NCI-H2107 treated with DMSO at 0.1 percent for 48 hours (cell line): ENCODE results near the gene ADCY5.

Experiments
- DNase-seq: peaks from one replicate; lab custom pipeline; 2025; ENCODE audit not compliant: unreplicated experiment; lab: John Stamatoyannopoulos, UW

Gene ADCY5

DNA sequence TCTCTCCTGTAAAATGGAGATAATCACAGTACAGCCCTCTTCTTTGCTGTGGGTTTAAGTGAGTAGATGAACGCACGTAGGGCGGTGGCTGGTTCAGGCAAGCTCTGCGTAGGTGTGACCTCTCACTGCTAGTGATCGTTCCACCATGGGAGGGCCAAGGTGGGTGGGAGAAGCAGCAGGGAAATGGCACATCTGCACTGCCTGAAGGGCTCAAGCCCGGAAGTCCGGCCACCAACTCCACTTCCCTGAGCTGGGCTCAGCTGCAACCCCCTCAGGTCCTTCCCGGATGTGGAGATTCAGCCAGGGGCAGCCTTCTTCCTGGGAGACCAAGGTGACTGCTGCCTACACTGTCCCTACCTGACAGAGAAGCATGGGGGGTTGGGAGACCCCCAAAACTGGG is 102.9 kb downstream of the ADCY5 start:
- DNase-seq = no peak

DNA sequence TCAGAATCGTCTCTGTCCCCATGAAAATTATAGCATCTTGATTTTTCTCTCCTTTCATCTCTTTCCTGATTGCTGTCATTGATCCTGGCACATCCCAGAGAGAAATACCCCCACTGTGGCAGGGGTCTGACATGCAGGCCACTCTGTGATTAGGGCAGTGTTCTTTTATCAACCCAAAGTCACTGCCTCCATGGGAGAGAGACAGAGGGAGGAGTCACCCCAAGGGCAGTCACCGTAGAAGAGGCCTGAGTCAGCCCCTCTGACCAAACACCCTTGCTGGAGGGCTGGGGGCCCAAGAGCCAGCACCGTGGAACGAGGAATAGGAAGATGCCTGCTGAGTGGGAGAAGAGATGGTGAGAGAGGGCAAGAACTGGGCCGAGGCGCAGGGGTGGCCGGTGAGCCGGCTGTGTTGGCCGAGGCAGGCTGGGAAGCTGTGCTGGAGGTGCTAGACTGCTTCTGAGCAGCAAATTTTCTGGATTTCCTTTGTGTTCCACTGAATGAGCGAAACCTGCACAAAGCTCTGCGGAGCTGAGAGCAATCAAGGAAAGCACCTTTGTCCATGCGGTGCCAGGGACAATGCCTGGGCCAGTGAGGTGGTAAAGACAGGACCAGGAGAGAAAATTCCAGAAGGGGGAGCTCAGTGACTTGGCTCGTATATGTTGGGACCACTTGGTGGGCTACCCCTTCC is 103.8 kb downstream of the ADCY5 start:
- DNase-seq = no peak

DNA sequence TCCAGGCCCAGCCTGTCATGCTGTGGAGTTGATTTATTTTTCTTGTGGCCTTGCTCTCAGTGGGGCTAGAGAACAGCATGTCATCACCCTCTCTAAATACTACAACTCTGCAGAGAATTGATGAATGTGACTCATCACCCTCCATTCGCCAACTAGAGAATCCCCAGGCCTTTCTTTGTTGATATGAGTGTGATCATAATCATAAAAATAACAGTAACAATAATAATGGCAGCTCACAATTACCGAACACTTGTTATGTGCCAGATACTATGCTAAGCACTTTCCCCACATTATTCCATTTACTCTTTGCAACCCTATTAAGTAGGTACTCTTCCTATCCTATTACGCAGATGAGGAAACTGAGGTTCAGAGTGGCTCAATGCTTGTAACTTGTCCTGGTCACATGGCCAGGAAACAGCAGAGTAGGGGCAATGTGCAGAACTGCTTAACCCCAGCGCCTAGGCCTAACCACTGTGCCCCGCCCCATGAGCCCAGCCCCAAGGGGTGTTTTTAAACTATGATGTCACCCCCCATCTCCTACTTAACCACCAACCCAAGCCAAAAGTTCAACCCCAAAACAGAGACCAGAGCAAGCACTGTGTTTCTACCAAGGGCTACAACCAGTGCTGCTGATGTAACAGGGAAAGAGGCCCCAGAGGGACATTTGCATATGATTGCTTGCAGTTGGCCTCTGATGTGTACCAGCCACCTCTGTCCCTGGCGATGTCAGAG is 104.5 kb downstream of the ADCY5 start:
- DNase-seq = no peak

DNA sequence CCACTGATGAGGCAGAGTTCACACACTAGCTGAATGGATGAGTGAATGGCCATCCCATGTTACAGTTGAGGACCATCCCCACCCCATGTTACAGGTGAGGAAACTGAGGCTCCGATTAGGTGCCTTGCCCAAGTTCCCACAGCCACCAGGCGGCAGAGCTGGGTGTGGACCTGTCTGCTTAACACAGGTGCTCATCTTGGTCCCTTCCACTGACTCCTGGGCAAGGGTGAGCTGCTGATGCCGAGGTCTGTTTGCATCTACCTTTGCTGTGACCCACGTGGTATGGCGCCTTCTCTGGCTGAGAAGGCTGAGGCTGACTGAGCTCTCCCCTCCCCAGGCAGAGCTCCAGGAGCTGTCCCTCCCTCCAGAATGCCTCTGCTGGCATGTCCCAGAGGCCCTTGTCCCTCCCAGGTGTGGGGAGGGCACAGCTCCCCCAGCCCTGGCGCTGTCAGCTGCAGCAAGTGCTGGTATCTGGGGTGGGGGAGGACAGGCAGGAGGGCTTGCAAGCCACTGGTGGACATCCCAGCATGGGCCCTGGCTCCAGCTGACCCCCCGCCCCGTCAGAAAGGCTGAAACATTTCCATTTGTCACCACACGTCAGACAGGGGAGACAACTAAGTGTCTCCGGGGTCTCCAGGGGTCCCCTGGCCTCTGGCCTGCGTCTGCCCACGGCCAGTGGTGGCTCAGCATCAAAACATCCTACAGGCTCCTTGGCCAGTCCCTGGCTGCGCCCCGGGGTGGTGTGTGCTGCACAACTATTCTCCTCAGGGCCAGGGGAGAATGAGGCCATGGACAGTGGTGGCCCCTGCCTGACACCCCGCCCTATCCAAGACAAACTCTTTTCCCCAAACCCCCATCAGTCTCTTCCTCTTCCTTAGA is 105.4 kb downstream of the ADCY5 start:
- DNase-seq = no peak

DNA sequence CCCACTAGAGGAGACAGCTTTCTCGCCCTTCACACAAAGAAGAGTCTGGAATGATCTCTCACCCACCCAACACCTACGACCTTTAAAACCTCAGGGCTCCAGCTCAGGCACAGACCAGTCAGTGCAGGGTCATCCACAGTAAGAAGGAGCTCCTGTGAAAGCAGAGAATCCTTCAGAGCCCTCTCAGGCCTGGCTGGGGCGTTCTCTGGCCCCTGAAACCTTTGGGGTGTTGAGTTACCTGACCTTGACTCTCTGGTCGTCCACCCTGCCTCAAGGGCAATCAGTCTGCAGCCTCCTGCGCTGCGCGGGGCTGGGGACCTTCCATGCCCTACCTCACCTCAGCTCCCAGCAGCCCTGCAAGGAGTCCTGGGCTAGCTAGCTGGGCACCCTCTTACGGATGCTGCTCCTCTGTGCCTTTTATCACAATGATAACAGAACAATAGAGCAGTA is 106.2 kb downstream of the ADCY5 start:
- DNase-seq = no peak

DNA sequence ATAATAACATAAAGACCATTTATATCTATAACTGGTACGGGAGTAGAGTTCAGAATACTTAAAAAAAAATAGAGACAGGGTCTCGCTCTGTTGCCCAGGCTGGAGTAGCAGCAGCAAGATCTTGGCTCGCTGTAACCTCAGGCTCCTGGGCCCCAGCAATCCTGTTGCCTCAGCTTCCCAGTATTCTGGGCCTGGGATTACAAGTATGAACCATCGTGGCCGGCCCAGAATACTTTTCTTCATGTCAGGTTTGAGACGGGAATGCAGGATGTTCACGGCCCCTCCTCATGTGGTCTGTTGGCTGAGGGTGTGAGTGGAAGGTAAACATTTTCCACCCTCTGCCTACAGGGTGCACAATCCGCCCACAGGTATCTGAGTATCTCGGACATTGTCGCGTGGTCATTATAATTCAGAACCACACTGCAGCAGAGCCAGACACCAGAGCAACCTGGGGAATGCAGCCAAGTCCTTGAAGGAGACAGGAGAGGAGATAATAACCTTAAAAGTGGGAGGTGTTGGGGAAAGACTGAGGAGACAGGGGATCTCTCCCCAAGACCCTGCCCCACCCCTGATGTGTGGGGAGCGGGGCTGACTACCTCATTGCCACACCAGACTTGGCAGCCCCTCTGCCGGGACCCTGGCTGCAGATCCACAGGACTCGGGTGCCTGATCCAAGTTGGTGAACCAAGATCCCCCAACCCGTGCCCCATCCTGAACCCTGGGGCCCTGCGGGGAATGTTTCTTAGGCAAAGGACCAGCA is 106.8 kb downstream of the ADCY5 start:
- DNase-seq = no peak

DNA sequence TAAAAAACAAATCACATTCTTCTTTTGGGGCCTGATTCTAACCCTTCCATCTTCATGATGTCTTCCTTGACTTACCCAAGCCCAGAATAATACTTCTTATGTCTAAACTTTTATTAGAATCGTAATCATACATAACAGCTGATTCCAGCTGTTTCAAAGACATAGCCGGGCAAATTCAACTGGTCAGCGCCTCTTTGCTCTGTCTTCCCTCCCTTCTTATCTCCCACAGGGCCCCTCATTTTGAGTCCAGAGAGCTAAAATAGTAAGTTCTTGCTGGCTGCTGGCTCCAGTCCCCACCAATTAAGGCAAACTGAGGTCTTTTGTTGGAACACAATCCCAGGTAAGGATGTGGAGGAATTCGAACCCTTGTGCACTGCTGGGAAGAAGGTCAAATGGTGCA is 108.6 kb downstream of the ADCY5 start:
- DNase-seq = no peak

DNA sequence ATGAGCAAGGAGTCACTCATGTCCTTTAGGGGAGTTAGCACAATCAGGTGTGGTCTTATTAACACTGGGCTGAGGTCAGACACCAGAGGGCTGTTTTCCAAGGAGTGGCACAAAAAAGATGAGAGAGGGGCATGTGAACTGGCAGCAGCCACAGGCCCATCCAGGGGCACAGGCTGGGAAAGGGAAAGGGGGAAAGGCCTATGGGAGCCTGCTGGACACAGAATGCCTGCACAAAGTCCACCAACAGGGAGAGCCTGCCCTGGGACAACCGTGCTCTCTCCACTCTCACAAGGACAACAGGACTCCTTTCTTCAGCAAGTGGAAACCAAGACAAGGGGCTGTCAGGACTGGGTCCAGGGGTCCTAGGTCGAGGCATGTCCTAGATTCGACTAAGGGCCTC is 109.6 kb downstream of the ADCY5 start:
- no peak for DNase-seq

DNA sequence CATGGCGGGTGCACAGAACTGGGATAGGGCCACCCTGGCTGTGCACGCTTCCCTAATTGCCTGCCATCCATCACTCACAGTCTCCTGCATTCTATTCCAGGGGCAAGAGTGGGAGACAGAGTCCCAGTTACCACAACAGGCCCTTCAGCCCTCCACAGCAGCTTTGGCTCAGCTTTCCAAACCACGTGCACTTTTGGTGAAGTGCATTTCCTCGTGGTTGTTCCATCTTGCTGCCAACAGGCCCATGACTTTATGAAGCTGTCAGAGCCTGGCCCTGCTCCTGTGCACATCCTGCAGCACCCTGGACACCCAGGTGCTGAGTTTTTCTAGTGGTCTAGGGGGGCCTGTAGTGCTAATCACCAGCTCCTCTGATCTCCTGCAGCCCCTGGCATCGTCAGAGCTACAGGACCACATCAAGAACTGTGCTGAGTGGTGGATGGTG is 110.2 kb downstream of the ADCY5 start:
- DNase-seq = peak; percentile 69

DNA sequence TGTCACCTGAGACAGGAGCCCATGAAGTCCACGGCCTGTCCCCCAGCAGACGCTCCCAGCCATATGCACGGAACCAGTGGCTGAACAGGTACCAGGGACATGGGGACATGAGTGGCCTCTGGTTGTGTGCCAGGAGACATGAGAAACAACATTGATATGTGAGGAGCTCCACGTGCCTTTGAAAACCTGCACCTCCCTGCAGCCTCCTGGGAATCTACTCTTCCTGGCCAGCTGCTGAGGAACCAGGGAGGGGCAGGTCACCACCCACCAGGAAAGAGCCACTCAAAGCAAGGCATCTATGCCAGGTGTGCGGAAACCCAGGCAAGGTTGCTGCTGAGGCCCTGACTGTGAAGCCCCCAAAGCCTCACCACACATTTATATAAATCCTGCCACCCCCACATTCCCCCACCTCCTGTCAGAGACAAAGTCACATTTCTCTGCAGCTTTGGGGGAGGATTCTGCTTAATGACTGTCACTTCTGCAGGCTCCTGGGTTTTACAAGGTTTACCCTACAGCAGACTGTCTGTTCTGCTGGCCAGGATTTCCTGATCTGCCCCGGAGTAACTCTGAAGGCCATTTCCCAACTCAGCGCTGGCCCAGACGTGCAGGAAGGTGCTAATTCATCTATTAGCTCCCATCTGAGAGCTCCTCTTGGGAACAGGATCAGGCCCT is 110.8 kb downstream of the ADCY5 start:
- DNase-seq = peak; percentile 77

DNA sequence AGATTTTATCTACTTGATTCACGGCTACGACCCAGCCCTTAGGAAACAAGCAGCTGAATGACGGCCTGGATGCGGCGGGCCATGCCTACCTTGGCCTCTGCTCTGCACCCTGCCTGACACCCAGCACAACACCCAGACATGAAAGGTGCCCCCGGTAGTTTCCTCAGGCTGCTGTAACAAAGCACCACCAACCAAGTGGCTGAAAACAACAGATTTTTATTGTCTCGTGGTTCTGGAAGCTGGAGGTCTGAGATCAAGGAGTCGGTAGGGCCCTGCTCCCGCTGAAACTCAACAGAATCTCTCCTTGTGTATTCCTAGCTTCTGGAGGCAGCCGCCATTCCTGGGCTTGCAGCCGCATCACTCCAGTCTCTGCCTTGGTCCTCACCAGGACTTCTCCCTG is 111.7 kb downstream of the ADCY5 start:
- no peak for DNase-seq

DNA sequence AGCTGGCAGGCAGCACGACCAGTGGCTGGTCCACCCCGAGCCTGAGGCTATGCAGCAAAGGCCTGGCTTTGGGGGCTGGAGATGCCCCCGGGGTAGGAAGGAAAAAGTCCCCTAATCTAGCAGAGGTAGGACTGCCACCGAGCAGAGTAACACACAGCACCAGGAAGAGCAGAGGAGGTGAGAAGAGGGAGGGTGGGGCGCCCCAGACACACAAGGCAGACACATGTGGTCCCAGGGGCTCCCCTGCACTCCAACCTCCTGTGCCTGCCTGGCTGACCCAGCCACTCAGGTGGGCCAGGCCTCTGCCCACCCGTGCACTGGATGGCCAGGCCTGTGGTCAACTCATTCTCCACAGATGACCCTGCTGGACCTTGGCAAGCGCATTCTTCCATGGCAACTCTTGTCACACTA is 112.4 kb downstream of the ADCY5 start:
- no peak for DNase-seq

DNA sequence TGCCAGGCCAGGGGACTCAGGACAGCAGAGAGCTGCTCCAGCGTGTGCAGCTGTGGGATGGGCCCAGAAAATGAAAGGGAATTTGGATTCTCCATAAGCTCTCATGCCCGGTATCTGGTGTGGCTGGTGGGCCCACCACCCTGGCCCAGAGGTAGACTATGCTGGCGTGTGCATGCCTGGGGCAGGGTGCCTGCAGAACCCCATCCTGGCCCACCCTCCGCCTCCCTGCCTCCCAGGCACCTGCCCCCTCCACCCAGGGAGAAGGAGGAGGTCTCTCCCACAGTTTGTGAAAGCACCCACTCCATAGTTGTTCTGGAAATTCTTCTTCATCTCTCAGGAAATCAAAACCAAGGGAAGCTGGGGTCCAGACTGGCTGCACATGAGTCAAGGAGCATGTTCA is 112.9 kb downstream of the ADCY5 start:
- no peak for DNase-seq

DNA sequence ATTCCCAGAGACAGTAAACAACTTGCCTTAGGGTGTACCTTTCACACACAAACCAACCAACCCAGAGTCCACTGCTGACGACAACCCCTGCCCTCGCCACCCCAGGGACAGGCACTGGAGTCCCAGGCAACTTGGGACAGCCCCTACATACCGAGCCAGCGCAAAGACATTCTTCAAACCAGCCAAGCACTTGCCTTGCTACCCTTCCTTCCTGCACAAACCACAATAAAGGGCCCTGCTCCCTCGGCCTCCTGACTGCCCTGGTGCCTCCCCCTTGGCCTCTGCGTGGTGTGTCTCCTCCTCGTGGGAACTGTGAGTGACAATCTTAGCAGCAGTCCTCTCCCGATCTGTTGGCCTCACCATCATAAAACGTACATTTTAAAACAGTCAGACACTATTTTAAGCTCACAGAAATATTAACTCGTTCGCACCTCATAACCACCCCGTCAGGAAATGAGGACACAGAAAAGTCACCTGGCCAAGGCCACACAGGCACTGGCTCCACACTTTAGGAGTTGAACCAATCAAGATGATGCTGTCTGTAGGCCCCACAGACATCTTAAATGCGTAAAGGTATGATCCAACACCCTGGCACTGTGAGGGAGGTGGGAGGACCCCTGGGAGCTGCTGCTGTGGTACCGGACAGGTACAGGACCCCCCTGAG is 113.8 kb downstream of the ADCY5 start:
- DNase-seq = no peak

DNA sequence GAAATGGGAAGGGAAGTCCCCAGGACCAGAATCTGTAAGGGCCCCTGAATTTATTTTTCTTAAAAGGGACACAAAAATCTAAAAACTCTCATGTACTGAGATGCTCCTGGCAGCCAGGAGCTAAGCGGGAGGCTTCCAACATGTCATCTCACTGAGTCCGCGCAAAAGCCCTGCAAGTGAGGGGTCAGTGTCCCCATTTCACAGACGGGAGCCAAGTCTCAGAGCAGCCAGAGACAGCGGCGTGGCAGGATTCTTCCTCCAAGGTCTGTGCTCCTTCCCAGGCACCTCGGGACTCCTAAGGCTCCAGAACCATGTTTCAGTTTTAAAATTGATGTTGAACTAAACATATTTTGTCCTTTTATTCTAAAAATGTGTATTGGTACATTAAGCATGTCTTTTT is 114.8 kb downstream of the ADCY5 start:
- DNase-seq = no peak

DNA sequence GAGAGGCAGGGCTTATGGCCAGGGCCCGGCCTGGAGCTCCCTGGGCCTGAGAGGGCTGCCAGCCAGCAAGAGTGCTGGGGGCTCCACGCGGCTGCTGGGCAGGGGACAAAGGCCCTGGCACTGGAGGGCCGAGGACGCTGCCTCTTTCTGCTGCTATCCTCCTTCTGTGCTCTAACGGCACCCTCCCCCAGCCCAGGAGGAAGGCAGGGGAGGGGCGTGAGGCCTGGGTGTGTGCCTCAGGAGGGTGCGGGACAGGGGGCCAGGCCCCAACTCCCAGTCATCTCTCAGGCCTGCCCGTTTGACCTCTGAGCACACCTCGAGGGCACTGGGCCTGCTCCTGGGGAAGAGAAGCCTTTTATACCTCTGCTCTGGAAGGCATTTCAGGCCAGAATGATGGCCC is 115.5 kb downstream of the ADCY5 start:
- DNase-seq = no peak

DNA sequence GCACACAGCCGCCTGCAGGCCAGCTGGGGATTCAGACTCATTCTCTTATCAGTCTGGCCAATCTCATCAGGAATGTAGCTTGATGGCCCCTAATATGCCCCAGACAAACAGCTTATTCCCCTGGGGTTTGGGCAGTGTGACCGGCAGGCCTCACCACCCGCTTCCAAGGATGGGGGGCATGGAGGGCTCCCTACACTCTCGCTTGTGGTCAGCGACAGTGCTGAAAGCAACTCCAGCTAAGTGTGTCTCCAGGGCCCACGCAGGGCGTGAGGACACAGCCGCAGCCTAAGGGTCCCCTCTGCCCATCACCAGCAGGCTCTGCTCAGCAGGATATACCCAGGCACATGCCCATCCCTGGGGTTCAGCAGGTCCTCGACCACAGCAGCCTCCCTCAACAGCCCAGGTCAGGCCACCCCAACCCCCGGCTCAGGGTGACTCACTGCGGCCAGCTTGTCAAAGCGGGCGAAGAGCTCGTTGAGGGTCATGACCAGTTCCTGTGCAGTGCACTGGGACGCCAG is 116.7 kb downstream of the ADCY5 start:
- no peak for DNase-seq

DNA sequence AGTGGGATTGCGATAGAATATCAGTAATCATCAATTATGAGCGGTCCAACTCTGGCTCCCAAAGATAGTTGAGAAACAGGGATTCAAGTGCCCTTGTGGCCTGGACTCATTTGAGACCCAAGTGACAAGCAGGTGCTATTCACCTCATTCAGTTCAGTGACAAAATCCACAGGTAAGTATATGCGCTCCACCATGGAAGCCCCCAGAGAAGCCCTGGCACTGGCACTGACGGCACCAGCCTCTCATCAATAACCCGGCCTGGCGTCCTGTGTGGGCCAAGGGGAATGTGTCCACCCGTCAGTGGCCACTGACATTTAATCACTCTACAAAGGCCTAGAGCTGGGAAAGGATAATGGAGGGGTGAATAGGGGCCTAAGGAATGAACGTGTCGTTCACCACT is 117.2 kb downstream of the ADCY5 start:
- no peak for DNase-seq

DNA sequence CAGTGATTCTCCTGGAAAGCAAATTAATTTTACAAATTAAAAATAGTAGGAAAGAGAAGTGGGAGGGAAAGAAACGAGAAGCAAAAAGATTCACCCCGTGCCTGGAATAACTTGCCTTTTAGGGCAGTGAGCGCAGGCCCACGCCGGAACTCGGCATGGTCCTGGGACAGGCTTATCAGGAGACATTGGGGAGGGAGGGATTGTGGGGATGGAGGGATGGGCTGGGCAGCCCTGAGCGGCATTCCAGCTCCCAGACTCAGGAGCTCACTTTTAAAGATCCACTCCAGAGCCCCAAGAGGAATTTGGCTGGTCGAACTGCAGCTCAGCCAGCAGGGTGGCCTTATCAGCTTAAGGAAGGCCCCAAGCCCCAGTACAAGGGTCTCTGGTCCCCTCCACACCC is 117.9 kb downstream of the ADCY5 start:
- no peak for DNase-seq
